ENCODE measurements around the gene SIM2. TPM values are rescaled to one million over a fixed set of nuclear protein-coding genes. Genes with fewer than 3 reads are reported as not detected.

The SIM2 gene
- total RNA-seq, 1 experiment from 2014 or later, result 0.50 TPM

GRCh38 chr21:36724660-36725059 lies 25.7 kb downstream of the SIM2 start:
- no peak for DNase-seq (ENCODE audit: low read depth, low spot score)
- in situ Hi-C loops (cut with HindIII; ENCODE audit: low pct_unique_long_range_greater_than_20kb, low sequenced_read_pairs), result no loop called here

DNA sequence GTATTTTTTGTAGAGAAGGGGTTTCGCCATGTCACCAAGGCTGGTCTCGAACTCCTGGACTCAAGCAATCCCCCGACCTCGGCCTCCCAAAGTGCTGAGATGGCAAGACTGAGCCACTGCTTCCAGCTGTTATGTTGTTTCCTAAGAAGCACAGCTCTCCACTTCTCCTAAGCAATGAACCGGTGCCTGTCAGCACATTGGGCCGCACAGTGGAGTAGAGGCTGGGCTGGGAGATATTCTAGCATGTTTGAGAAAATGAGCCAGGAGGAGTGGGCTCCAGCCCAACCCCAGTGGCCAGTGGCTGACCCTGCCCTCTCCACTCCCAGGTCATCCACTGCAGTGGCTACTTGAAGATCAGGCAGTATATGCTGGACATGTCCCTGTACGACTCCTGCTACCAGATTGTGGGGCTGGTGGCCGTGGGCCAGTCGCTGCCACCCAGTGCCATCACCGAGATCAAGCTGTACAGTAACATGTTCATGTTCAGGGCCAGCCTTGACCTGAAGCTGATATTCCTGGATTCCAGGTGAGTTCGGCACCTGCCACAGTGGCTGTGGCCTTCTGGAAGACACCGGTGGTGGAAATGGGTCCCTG lies 27.0 kb downstream of the SIM2 start:
- in situ Hi-C loops (cut with HindIII; ENCODE audit: low pct_unique_long_range_greater_than_20kb, low sequenced_read_pairs), result no loop called here

DNA sequence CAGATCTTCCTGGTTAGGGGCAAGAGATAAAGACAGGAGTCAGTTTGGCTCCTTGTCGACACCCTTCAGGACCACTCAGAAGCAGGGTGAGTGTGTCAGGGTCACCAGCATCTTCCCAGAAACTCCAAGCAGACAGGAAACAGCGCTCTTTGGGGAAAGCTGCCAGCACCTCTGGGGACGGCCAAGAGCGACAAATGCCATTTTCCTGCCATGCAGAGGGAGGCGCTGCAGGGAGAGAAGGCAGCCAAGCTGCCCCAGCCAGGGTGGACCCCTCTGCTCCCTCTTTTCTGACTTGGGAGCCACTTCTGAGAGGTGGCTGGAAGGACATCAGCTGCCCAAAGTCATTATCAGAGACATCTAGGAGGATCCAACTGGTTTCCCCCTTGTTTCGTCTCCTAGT lies 29.0 kb downstream of the SIM2 start:
- no peak for DNase-seq (ENCODE audit: low read depth, low spot score)
- in situ Hi-C loops (cut with HindIII; ENCODE audit: low pct_unique_long_range_greater_than_20kb, low sequenced_read_pairs), result no loop called here

More for the DNA sequence above, 27.0 kb downstream of the SIM2 start:
- DNase-seq (ENCODE audit: low read depth, low spot score), result no peak

- in situ Hi-C loops (cut with HindIII; ENCODE audit: low pct_unique_long_range_greater_than_20kb, low sequenced_read_pairs), result no loop called here
- no peak for DNase-seq (ENCODE audit: low read depth, low spot score)
Measured at GRCh38 chr21:36728371-36729111, 29.6 kb downstream of the SIM2 start.

DNA sequence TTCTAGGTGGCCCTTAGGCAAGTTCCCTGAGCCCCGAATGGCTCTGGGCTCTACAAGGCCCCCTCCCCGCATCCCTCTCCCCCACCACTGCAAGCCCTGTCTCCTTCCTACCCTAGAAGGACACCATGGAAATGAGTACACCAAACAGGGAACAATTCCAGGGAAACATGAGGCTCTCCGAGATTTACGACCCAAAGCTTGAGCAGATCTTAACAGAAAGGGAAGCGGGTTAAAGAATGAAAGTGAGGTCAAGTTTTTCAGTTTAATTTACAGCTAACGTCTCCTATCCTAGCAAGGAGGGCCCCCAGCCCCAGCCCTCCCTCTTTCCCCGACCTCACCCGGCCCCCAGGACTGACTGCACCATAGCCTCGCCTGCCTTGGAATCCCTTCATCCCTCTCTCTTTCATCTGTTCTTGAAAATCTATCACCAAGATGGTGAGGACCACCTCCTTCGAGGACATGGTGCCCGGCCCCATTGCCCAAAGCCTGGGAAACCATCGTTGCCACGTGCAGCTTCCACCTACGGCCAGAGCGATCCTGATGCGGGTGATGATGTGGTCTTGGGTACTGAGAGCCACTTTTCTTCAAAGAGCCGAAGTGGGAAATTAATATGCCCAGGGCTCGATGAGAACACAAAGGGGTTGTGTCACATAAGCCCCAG lies 30.5 kb downstream of the SIM2 start:
- in situ Hi-C loops (cut with HindIII; ENCODE audit: low pct_unique_long_range_greater_than_20kb, low sequenced_read_pairs), result no loop called here
- DNase-seq (ENCODE audit: low read depth, low spot score), result no peak

DNA sequence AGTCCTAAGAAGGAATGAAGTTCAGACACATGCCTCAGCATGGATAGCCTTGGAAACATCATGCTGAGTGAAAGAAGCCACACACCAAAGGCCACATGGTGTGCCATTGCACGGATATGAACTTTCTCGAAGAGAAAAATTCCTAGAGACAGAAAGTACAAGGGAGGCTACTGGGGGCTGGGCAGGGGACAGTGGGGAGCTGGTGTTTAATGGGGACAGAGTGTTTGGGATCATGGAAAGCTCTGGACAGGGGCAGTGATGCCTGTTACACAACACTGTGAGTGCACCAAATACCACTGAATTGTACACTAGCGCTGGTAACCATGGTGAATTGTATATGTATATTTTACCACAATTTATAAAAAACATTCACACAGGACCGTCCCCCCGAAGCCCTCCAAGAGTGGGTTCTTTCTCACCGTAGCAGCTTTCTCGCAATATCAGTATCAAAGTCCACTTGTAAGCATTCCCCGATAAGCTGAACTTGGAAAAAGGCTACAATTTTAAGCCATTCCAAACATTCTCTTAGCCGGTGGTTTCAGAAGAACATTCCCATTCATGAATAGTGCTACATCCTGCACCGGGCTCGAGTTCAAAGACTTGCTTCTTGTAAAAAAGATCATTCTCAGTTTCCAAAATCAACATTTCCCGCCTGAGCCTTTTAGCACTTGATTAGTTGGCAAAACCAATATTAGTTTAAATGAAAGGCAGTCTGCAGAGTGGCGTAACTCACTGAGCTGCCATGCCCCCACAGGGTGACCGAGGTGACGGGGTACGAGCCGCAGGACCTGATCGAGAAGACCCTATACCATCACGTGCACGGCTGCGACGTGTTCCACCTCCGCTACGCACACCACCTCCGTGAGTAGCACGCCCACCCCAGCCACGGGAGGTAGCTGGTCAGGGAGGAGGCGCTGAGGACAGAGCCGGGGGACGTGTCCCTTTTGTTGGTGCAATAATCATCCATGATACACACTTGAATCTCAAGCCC lies 31.7 kb downstream of the SIM2 start:
- in situ Hi-C loops (cut with HindIII; ENCODE audit: low pct_unique_long_range_greater_than_20kb, low sequenced_read_pairs), result no loop called here
- DNase-seq (ENCODE audit: low read depth, low spot score), result no peak

DNA sequence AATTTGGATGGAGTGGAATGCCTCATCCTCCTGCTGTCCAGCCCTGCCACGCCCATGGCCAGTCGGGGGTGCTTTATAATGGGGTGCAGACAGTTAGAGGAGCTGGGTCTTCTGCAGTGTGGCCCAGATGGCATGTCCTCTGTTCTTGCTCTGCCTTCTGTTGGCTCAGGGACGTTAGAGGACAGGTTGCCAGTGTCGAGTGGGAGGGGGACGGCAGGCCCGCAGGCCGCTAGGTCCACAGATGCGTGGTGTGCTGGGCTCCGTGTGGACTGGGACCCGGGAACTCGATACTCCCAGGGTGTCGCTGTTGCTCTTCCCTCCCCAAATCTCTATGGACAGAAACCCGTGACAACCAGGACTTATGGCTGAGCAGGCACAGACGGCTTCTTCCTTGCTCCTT lies 33.3 kb downstream of the SIM2 start:
- DNase-seq (ENCODE audit: low read depth, low spot score), result no peak

GRCh38 chr21:36732761-36733160 lies 33.8 kb downstream of the SIM2 start:
- no peak for DNase-seq (ENCODE audit: low read depth, low spot score)
- in situ Hi-C loops (cut with HindIII; ENCODE audit: low pct_unique_long_range_greater_than_20kb, low sequenced_read_pairs), result no loop called here

More for the DNA sequence above, 33.3 kb downstream of the SIM2 start:
- in situ Hi-C loops (cut with HindIII; ENCODE audit: low pct_unique_long_range_greater_than_20kb, low sequenced_read_pairs), result no loop called here

GRCh38 chr21:36733857-36734256 lies 34.9 kb downstream of the SIM2 start:
- in situ Hi-C loops (cut with HindIII; ENCODE audit: low pct_unique_long_range_greater_than_20kb, low sequenced_read_pairs), result no loop called here
- no peak for DNase-seq (ENCODE audit: low read depth, low spot score)

DNA sequence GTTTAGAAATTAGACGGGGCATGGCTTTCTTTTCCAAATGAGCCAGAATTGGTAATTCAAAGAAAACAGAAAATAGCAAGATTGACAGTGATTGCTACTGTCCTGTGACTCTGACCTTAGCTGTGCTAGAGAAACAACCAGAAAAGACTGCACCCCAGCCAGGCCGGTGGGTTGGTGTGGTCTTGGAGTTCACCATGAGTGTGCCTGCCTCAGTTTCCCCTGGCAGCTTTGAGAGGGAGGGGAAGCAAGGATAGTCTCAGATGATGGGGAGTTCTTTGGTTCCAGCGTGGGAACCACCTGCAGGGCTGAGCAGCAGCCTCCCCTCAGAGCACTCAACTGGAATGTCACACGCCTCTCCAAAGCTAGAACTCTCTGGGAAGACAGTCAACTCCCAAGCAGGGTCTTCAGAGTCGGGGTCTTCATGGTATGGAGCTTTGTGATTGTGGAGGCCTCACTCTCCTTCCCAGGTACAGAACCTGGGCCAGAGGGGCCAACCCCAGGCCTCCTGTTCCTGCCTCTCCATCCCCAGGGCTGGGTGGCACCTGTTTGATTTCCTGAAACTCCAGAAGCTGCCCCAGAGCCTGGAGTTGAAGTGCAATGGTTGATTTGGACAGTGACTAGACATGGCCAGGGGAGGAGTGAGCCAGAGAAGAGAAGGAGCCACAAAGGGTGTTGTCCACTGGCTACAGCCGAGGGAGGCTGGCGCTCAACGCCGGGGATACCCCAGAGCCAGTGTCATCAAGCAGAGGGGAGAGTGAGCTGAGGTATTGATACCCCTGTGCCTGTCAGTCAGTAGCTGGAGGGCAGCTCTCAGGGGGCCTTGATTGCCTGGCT lies 35.7 kb downstream of the SIM2 start:
- in situ Hi-C loops (cut with HindIII; ENCODE audit: low pct_unique_long_range_greater_than_20kb, low sequenced_read_pairs), result no loop called here
- no peak for DNase-seq (ENCODE audit: low read depth, low spot score)

GRCh38 chr21:36735201-36735515 lies 36.2 kb downstream of the SIM2 start:
- in situ Hi-C loops (cut with HindIII; ENCODE audit: low pct_unique_long_range_greater_than_20kb, low sequenced_read_pairs), result no loop called here
- no peak for DNase-seq (ENCODE audit: low read depth, low spot score)

- DNase-seq (ENCODE audit: low read depth, low spot score), result no peak
- in situ Hi-C loops (cut with HindIII; ENCODE audit: low pct_unique_long_range_greater_than_20kb, low sequenced_read_pairs), result no loop called here
Measured at GRCh38 chr21:36735724-36736320, 36.9 kb downstream of the SIM2 start.

GRCh38 chr21:36738489-36739126 lies 39.7 kb downstream of the SIM2 start:
- in situ Hi-C loops (cut with HindIII; ENCODE audit: low pct_unique_long_range_greater_than_20kb, low sequenced_read_pairs), result no loop called here
- no peak for DNase-seq (ENCODE audit: low read depth, low spot score)

DNA sequence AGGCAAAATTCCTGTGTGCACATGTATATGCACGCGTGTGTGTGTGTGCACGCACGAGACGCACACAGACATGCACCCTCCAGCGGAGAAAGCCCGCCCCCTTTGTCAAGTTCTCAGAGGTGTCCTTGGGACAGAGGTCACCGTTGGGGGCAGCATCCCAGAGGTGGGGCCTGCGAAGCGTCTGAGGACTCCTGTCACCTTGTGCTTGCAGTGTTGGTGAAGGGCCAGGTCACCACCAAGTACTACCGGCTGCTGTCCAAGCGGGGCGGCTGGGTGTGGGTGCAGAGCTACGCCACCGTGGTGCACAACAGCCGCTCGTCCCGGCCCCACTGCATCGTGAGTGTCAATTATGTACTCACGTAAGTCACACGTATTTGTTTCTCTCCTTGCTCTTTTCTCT lies 42.6 kb downstream of the SIM2 start:
- no peak for DNase-seq (ENCODE audit: low read depth, low spot score)
- in situ Hi-C loops (cut with HindIII; ENCODE audit: low pct_unique_long_range_greater_than_20kb, low sequenced_read_pairs), result no loop called here

DNA sequence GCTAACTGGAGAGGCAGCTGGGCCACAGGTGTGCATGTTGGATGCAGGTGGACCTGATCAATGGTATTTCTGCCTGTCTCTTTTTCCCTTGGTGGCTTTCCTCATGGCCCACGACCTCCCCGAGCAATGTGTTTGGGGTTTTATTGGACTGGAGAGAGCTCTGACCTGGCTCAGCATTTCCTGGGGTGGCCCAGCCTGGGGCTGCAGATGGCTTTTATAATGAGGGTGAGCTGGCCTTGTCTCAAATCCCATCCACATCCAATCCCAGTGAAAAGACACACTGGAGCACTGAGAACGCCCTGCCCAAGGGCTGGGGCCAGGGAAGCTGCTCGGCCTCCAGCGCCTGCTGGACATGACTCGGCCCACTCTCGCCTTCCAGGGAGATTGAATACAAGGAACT lies 44.1 kb downstream of the SIM2 start:
- in situ Hi-C loops (cut with HindIII; ENCODE audit: low pct_unique_long_range_greater_than_20kb, low sequenced_read_pairs), result no loop called here
- DNase-seq (ENCODE audit: low read depth, low spot score), result no peak

GRCh38 chr21:36743446-36743845 lies 44.5 kb downstream of the SIM2 start:
- no peak for DNase-seq (ENCODE audit: low read depth, low spot score)
- in situ Hi-C loops (cut with HindIII; ENCODE audit: low pct_unique_long_range_greater_than_20kb, low sequenced_read_pairs), result no loop called here
